Neural cell (in vitro differentiated cells): ENCODE measurements around the gene SCAP.

Source experiments
- CTCF ChIP-seq: fragments of 450-650 bp; IDR thresholded peaks from 2 replicates; pipeline ENCODE4 v1.5.1; 2014; ENCODE audit warnings: antibody characterized with exemption, mild to moderate bottlenecking, moderate library complexity; ENCODE audit not compliant: poor library complexity, severe bottlenecking
- EP300 ChIP-seq: fragments of 450-650 bp; conservative IDR thresholded peaks from 2 replicates; pipeline ENCODE4 v1.6.1; 2014; ENCODE audit warnings: antibody characterized with exemption, mild to moderate bottlenecking, moderate library complexity; ENCODE audit not compliant: poor library complexity, severe bottlenecking
- EZH2 ChIP-seq: fragments of 200-600, 300-800 bp; shearing (Covaris generic), sonication (generic); IDR thresholded peaks from 2 replicates; pipeline ENCODE4 v1.6.1; 2014; ENCODE audit warnings: antibody characterized with exemption, low read length, borderline replicate concordance, mild to moderate bottlenecking; ENCODE audit not compliant: insufficient read depth, poor library complexity, severe bottlenecking
- POLR2AphosphoS5 ChIP-seq: IDR thresholded peaks from 2 replicates; pipeline ENCODE4 v1.6.1; 2012
- REST ChIP-seq: IDR thresholded peaks from 2 replicates; pipeline ENCODE4 v1.6.1; 2012; ENCODE audit warnings: borderline replicate concordance
- SMC3 ChIP-seq: fragments of 450-650 bp; conservative IDR thresholded peaks from 2 replicates; pipeline ENCODE4 v1.6.1; 2014; ENCODE audit warnings: antibody characterized with exemption, mild to moderate bottlenecking, moderate library complexity; ENCODE audit not compliant: poor library complexity

GRCh38 chr3:47441796-47442551 is 33.8 kb downstream of the SCAP start:
- TF ChIP-seq CTCF = no peak
- TF ChIP-seq EP300 = no peak
- no peak for TF ChIP-seq EZH2
- no peak for TF ChIP-seq POLR2AphosphoS5
- no peak for TF ChIP-seq REST
- TF ChIP-seq SMC3 = no peak
